HG03066 (cell line): ENCODE measurements around the gene LIF.
A peak's percentile ranks its signal among the peaks of the same experiment; 100 is the strongest.

Experiments used
- ATAC-seq: cut with Tn5 transposase; IDR thresholded peaks from one replicate; pipeline ENCODE4 v1.9.1; 2021; ENCODE audit warnings: low read depth; ENCODE audit not compliant: unreplicated experiment

The LIF gene

GRCh38 chr22:30284666-30285065 is 38.1 kb upstream of the LIF start:
- ATAC-seq: no peak

DNA sequence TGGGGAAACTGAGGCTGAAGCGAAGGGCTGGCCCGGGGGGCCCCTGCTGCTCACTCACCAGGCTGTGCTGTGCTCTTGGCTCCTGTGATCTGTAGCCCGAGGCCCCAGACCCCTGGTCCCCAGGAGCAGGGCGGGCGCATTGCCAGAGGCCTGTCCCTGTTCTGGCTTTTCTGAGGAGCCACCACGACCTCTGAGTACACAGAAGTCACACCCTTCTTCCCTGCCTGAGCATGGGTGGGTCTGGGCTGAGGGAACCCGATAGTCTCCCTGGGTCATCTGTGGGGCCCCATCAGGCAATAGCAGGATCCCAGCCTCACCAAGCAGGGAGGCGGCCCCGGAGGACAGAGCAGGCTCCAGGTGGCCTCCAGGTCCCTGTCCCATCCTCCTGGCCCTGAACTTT is 37.6 kb upstream of the LIF start:
- ATAC-seq: no peak

DNA sequence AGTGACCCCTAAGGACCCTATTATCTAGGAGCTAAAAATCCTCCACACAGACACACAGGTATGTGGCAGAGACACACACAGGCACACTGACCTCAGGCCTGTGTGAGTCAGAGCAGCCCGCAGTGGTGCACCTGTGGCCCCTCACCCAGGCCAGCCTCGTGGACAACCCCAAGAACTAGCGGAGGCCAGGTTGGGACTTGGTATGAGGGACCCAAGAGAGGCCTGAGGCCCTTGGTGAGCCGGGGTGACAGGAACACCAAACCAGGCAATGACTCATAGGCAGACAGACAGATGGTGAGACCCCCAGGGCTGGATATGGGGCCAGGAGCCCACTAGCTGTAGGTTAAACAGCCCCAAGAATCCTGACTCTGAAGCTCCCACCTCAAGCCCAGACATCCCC is 36.8 kb upstream of the LIF start:
- ATAC-seq: no peak

- no peak for ATAC-seq
Measured at GRCh38 chr22:30282616-30283046, 36.1 kb upstream of the LIF start.

DNA sequence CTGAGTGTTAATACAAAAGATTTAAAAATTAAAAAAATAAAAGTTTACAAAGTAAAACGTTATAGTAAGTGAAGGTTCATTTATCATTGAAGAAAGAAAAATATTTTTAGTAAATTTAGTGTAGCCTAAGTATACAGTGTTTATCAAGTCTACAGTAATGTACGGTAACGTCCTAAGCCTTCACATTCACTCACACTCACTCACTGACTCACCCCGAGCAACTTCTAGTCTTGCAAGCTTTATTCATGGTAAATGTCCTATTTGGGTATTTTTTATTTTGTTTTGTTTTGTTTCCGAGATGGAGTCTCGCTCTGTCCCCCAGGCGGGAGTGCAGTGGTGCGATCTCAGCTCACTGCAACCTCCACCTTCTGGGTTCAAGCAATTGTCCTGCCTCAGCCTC is 33.9 kb upstream of the LIF start:
- no peak for ATAC-seq

GRCh38 chr22:30279932-30280331 is 33.4 kb upstream of the LIF start:
- no peak for ATAC-seq

DNA sequence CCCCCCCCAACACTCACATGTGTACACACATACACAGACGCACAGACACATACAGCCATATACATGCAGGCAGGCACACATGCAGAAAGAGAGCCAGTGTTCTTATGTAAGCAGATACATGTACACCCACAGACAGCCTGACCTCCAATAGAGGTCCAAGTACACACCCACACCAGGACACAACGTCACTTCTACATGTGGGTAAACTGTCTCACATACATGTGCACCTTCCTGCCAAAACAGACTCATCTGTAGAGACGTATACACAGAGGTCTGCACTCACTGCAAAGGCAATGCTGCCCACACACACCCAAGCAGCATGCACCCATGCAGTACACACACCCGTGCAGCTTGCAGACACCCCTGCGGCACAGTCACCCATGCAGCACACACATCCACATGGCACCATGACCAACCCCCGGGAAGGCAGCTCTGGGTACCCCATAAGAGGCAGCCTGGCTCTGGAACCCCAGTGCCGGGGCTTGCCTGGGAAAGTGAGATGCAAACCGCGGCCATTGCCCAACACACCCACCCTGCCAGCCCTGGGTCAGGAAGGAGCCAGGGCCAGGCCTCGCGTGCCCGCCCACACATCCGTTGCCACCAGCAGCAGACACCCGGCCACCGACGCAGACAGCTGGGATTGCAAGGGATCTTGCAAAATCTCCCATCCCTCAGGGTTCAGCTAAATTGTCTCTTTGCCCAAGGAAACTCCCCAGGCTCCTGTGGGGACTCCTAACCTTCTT is 32.7 kb upstream of the LIF start:
- ATAC-seq: no peak

- ATAC-seq: no peak
Measured at GRCh38 chr22:30277547-30278344, 31.2 kb upstream of the LIF start.

DNA sequence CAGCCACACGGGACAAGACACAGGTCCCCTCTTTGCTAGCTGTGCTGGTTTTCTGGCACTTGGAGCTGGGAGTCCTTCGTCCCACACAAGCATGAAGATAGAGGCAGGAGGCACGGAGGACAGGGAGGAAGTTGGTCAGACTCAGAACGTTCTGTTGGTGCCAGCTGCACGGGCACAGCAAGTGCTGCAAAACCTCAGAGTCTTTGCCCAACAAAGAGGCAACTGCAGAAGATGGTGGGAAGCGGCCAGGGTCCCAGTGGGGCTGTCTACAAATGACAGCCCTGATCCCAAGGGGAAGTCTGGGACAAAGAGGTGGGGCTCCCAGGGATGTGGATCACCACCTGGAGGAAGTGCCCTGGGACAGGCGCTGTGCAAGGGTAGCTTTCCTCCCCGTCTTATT is 29.5 kb upstream of the LIF start:
- no peak for ATAC-seq

DNA sequence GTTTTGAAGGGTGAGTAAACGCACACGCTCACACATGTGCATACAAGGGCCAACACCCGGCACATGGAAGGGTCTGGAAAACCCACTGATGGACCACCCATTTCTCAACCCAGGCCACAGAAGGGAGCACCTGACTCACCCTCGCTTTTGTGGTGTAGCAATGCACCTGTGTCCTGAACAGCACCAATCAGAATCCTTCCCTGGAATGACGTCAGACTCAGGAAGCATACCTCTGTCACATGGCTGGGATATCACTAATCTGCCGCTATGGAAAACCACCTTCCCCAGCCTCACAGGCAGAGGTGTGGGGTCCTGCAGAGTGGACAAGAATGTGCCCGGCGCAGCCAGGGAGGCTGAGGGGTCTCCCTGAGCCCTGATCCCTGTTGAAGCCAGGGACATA is 29.1 kb upstream of the LIF start:
- no peak for ATAC-seq

- no peak for ATAC-seq
Measured at GRCh38 chr22:30274437-30274812, 27.9 kb upstream of the LIF start.

DNA sequence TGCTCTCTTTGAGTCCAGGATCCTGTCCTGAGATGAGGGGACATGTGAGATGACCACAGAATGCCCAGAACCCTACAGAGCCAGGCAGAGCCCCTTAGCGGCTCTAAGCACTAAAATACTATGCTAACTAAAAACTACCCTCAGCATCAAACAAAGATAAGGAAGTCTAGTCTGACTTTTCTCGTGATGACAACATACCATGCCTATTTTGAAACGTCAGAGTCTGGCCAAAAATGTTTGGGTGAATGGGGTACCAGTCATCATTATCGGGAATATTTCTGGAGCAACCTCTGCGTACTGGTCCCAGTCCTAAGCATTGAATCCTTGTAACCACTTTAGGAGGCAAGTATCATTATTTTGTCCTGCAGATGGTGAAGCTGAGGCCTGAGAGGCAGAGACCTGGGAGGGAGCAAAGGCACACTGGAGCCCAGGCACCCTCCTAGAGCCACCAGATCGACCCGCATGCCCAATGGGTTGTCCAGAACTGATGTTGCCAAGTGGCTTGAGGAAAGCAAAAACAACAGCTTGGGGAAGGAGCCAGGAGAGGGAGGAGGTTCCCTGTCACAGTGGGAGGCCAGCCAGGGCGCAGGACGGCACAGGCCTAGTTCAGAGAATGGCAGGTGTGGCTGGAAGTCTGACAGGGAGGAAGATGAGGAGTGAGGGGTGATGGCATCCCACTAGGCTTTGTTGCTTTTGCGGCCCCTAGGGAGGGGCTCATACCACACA is 27.3 kb upstream of the LIF start:
- no peak for ATAC-seq

DNA sequence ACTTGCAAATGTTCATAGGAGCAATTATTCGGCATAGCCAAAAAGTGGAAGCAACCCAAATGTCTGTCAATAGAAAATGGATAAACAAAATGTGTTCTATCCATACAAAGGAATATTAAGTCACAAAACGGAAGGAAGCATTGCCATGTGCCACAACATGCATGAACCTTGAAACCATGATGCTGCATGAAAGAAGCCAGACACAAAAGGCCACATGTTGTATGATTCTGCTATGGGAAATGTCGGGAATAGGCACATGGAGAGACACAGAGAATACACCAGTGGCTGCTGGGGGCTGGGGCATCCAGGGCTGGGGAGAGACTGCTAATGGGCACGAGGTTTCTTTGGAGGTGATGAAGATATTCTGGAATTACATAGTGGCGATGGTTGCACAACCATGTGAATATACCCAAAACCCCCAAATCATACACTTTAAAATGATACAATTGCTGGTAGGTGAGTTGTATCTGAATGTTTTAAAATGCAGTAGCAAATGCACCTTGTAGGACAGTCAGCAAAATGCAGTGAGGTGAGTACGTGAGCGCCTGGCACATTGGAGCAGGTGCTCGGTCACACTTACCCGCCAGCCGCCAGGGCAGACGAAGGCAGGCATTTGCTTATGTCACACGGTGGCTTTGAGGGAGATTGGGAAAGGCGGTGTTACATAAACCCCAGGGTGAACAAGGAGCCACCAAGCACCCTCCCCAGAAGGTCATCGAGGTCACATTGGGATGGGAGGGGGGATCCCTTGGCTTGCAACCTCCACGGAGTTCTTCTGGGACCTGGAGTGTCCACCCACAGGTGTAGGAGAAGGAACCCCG is 26.4 kb upstream of the LIF start:
- no peak for ATAC-seq

DNA sequence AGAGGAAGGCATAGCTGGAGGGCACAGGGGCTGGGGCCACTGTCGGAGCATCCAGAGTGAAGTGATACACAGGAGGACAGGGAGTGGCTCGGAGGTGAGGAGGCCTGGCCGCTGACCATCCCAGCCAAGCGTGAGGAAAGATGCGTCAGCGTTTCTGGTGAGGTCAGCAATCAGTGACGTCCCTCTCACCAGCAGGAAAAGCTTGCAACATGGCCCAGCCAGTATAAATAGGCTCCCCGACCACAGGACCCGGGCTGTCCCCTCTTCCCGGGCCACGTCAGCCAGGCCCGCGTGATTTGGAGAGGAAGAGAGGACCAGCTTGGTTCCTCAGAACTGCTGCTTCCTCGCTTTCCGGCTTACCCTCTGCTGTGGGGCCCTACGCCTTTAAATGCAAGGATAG is 24.3 kb upstream of the LIF start:
- ATAC-seq: no peak

GRCh38 chr22:30268331-30268730 is 21.8 kb upstream of the LIF start:
- ATAC-seq: no peak

GRCh38 chr22:30267382-30268302 is 21.1 kb upstream of the LIF start:
- no peak for ATAC-seq

GRCh38 chr22:30266445-30267381 is 20.2 kb upstream of the LIF start, which contains the start of gene OSM:
TSS of gene OSM (minus strand) at chr22:30266851. CDS start at chr22:30266799, 52 bp downstream.
- no peak for ATAC-seq

DNA sequence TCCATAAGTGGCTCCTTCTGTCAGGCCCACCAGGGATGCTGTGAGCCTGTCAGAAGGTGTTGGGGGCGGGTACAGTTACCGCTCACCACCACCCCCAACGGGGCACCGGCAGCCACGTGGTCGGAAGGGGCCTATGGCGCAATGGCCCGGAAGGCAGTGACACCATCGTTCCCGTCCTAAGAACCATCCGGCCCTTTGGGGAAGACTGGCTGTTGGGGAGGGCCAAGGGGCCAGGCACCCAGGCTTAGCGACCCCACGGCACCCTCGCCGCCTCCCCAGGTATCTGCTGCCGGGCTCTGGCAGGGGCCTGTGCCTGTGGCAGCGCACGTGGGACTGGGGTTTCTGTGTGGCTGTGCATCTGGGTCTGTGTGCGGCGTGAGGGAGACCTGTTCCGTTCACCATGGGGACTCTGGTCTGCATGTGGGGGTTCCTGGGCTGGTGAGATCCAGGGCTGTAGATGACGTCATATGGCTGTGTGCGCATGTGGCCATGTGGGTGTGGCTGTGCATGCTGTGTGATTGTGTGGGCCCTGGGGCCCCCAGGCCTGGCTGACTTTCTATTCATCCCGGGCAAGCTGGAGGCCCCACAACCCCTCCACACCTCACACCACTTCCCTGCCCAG is 19.4 kb upstream of the LIF start:
- peak; percentile 70 for ATAC-seq
